ENCODE results near the gene DOCK9. TPM values are rescaled to one million over a fixed set of nuclear protein-coding genes. Genes with fewer than 3 reads are reported as not detected.

Gene DOCK9
- total RNA-seq, 4 donors from 2014 or later = 127 to 191 (median 154) TPM

- H3K4me3 ChIP-seq = no peak overlapping the region
- no peaks in the 10 kb centered on the region for H3K9me3 ChIP-seq
- no peak for DNase-seq (ENCODE audit: extremely low spot score)
- peaks cover 54 to 93% (median 88%) of the 10 kb centered on the region in 4 donors for H3K4me1 ChIP-seq
- WGBS = 49% methylated on average over 5 of the region's 5 CpGs
- TF ChIP-seq CTCF (IDR thresholded peaks at IDR 0.05) = no peak
- peak in 1 of 2 donors; percentile 33 for TF ChIP-seq POLR2AphosphoS5 (IDR thresholded peaks at IDR 0.05)
- H3K36me3 ChIP-seq = no peaks in the 10 kb centered on the region
- peak overlapping the region; percentile 50 to 70 (median 52) for H3K27ac ChIP-seq (replicated peaks in 1 of 4)
- intact Hi-C loops (cut with DNase I) = no loop called here
- no peaks in the 10 kb centered on the region for H3K27me3 ChIP-seq
These were observed 7.5 kb downstream of the DOCK9 start for GRCh38 chr13:98970330-98970729.

- 89% methylated on average over 4 of the region's 4 CpGs for WGBS
- peaks cover 58 to 94% (median 88%) of the 10 kb centered on the region in 4 donors for H3K4me1 ChIP-seq
- H3K27me3 ChIP-seq = no peaks in the 10 kb centered on the region
- intact Hi-C loops (cut with DNase I) = no loop called here
- no peak overlapping the region for H3K4me3 ChIP-seq
- H3K27ac ChIP-seq (replicated peaks in 1 of 4) = no peak overlapping the region
- no peak for TF ChIP-seq POLR2A (IDR thresholded peaks at IDR 0.05; ENCODE audit: low read depth)
- TF ChIP-seq CTCF (IDR thresholded peaks at IDR 0.05) = no peak
- no peak for TF ChIP-seq POLR2AphosphoS5 (IDR thresholded peaks at IDR 0.05)
- TF ChIP-seq EP300 (IDR thresholded peaks at IDR 0.05) = no peak
- H3K9me3 ChIP-seq = no peaks in the 10 kb centered on the region
- H3K36me3 ChIP-seq = no peaks in the 10 kb centered on the region
- no peak for DNase-seq (ENCODE audit: extremely low spot score)
These were observed 10.4 kb downstream of the DOCK9 start for GRCh38 chr13:98967491-98967890.

GRCh38 chr13:98966019-98966418 lies 11.8 kb downstream of the DOCK9 start:
- Histone ChIP-seq H3K4me3 (no peak overlapping the region), H3K36me3 (no peaks in the 10 kb centered on the region), H3K9me3 (no peaks in the 10 kb centered on the region), H3K27ac (replicated peaks in 1 of 4) (no peak overlapping the region), H3K4me1 (peaks cover 59 to 93% (median 83%) of the 10 kb centered on the region in 4 donors), H3K27me3 (no peaks in the 10 kb centered on the region)
- no peak for DNase-seq (ENCODE audit: extremely low spot score)
- WGBS = 91% methylated on average over 11 of the region's 11 CpGs
- TF ChIP-seq CTCF (IDR thresholded peaks at IDR 0.05) (no peak), POLR2A (IDR thresholded peaks at IDR 0.05; ENCODE audit: low read depth) (no peak), POLR2AphosphoS5 (IDR thresholded peaks at IDR 0.05) (no peak), EP300 (IDR thresholded peaks at IDR 0.05) (no peak)
- intact Hi-C loops (cut with DNase I) = no loop called here

- no peak for DNase-seq (ENCODE audit: extremely low spot score)
- no peaks in the 10 kb centered on the region for H3K9me3 ChIP-seq
- H3K27ac ChIP-seq (replicated peaks in 1 of 4) = no peak overlapping the region
- peaks cover 59 to 93% (median 83%) of the 10 kb centered on the region in 4 donors for H3K4me1 ChIP-seq
- 89% methylated on average over 2 of the region's 2 CpGs for WGBS
- no peaks in the 10 kb centered on the region for H3K27me3 ChIP-seq
- no peak overlapping the region for H3K4me3 ChIP-seq
- no peaks in the 10 kb centered on the region for H3K36me3 ChIP-seq
- no peak for TF ChIP-seq EP300 (IDR thresholded peaks at IDR 0.05)
- no peak for TF ChIP-seq POLR2A (IDR thresholded peaks at IDR 0.05; ENCODE audit: low read depth)
- no peak for TF ChIP-seq CTCF (IDR thresholded peaks at IDR 0.05)
- TF ChIP-seq POLR2AphosphoS5 (IDR thresholded peaks at IDR 0.05) = no peak
- intact Hi-C loops (cut with DNase I) = no loop called here
These were observed 12.5 kb downstream of the DOCK9 start for GRCh38 chr13:98965325-98965724.

GRCh38 chr13:98963917-98964316 lies 13.9 kb downstream of the DOCK9 start:
- H3K27ac ChIP-seq (replicated peaks in 1 of 4) = peak overlapping the region in 3 of 4 donors; percentile 1 to 41 (median 17)
- intact Hi-C loops (cut with DNase I) = no loop called here
- no peaks in the 10 kb centered on the region for H3K9me3 ChIP-seq
- H3K36me3 ChIP-seq = no peaks in the 10 kb centered on the region
- no peaks in the 10 kb centered on the region for H3K27me3 ChIP-seq
- TF ChIP-seq POLR2AphosphoS5 (IDR thresholded peaks at IDR 0.05) = no peak
- TF ChIP-seq POLR2A (IDR thresholded peaks at IDR 0.05; ENCODE audit: low read depth) = no peak
- TF ChIP-seq EP300 (IDR thresholded peaks at IDR 0.05) = no peak
- no peak for TF ChIP-seq CTCF (IDR thresholded peaks at IDR 0.05)
- DNase-seq (ENCODE audit: extremely low spot score) = no peak
- no peak overlapping the region for H3K4me3 ChIP-seq
- WGBS = 60% methylated on average over 2 of the region's 2 CpGs
- peaks cover 61 to 93% (median 84%) of the 10 kb centered on the region in 4 donors for H3K4me1 ChIP-seq

Data from esophagus muscularis mucosa (tissue), 4 donors.